ENCODE results near the gene C11orf65. TPM values are rescaled to one million over a fixed set of nuclear protein-coding genes. Genes with fewer than 3 reads are reported as not detected.

C11orf65 gene
- total RNA-seq, 1 experiment from 2014 or later = 1.3 TPM

GRCh38 chr11:108346451-108346850 is 120.9 kb downstream of the C11orf65 start:
- no peak overlapping the region for H3K4me3 ChIP-seq (replicated peaks in 1 of 2; ENCODE audit: low read depth in 1 of 2, low read length in 2 of 2)
- no peaks in the 10 kb centered on the region for H3K9me2 ChIP-seq (ENCODE audit: insufficient read depth)
- ATAC-seq (no peak), DNase-seq (ENCODE audit: low read depth, low spot score) (no peak)
- CTCF ChIA-PET = no interaction called here
- RAD21 ChIA-PET (ENCODE audit: low non-redundant PET in 1 of 2, low total read pairs in 2 of 2, uncharacterized antibody in 2 of 2, unreplicated experiment in 2 of 2) = no interaction called here
- H3K4me1 ChIP-seq (ENCODE audit: control insufficient read depth in 1 of 2, insufficient read depth in 2 of 2, low read length in 2 of 2) = no peaks in the 10 kb centered on the region
- H3K4me2 ChIP-seq (ENCODE audit: low read length) = no peak overlapping the region
- no peaks in the 10 kb centered on the region for H3K27me3 ChIP-seq (ENCODE audit: insufficient read depth, low read length)
- BruUV-seq (replicated peaks) = no TSS peak
- intact Hi-C loops (cut with micrococcal nuclease) = no loop called here
- POLR2A ChIA-PET = no interaction called here
- no peak overlapping the region for H3K27ac ChIP-seq (ENCODE audit: low read depth, low read length)
- H3K9me3 ChIP-seq (ENCODE audit: control insufficient read depth in 1 of 2, insufficient read depth in 1 of 2, low read depth in 1 of 2, low read length in 2 of 2) = no peaks in the 10 kb centered on the region
- peaks cover 0 to 4% of the 10 kb centered on the region in 2 experiments; a peak in 1 of 4 replicates for H3K36me3 ChIP-seq (ENCODE audit: control insufficient read depth in 1 of 2, insufficient read depth in 2 of 2, low read length in 2 of 2)
- no peaks in the 10 kb centered on the region for H3K79me2 ChIP-seq (ENCODE audit: insufficient read depth, low read length)
- no peaks in the 10 kb centered on the region for H4K20me1 ChIP-seq (ENCODE audit: insufficient read depth)
- no peak overlapping the region for H3K9ac ChIP-seq (ENCODE audit: low read length)
- no peak overlapping the region for H2AFZ ChIP-seq (ENCODE audit: low read depth, low read length, poor library complexity, severe bottlenecking)
- TF ChIP-seq SRF (IDR thresholded peaks at IDR 0.05; ENCODE audit: low read depth) = no peak
- no peak for TF ChIP-seq EZH2phosphoT487 (IDR thresholded peaks at IDR 0.05; ENCODE audit: borderline replicate concordance)
- TF ChIP-seq SIN3A (IDR thresholded peaks at IDR 0.05; ENCODE audit: low read depth) = no peak
- TF ChIP-seq, protein P1, sequence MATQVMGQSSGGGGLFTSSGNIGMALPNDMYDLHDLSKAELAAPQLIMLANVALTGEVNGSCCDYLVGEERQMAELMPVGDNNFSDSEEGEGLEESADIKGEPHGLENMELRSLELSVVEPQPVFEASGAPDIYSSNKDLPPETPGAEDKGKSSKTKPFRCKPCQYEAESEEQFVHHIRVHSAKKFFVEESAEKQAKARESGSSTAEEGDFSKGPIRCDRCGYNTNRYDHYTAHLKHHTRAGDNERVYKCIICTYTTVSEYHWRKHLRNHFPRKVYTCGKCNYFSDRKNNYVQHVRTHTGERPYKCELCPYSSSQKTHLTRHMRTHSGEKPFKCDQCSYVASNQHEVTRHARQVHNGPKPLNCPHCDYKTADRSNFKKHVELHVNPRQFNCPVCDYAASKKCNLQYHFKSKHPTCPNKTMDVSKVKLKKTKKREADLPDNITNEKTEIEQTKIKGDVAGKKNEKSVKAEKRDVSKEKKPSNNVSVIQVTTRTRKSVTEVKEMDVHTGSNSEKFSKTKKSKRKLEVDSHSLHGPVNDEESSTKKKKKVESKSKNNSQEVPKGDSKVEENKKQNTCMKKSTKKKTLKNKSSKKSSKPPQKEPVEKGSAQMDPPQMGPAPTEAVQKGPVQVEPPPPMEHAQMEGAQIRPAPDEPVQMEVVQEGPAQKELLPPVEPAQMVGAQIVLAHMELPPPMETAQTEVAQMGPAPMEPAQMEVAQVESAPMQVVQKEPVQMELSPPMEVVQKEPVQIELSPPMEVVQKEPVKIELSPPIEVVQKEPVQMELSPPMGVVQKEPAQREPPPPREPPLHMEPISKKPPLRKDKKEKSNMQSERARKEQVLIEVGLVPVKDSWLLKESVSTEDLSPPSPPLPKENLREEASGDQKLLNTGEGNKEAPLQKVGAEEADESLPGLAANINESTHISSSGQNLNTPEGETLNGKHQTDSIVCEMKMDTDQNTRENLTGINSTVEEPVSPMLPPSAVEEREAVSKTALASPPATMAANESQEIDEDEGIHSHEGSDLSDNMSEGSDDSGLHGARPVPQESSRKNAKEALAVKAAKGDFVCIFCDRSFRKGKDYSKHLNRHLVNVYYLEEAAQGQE (IDR thresholded peaks at IDR 0.05; ENCODE audit: low read depth) = no peak
- no peak for TF ChIP-seq ZBTB33 (IDR thresholded peaks at IDR 0.05; ENCODE audit: extremely low read depth, insufficient replicate concordance, low read length)
- no peak for TF ChIP-seq EZH2 (IDR thresholded peaks at IDR 0.05)
- TF ChIP-seq CTCF (IDR thresholded peaks at IDR 0.05 in 2 of 3, conservative IDR thresholded peaks at IDR 0.05 in 1 of 3; ENCODE audit: borderline replicate concordance in 1 of 3, insufficient read depth in 1 of 3, low read depth in 2 of 3, low read length in 2 of 3) = no peak
- TF ChIP-seq ZFX (IDR thresholded peaks at IDR 0.05) = no peak
- TF ChIP-seq, protein P2, sequence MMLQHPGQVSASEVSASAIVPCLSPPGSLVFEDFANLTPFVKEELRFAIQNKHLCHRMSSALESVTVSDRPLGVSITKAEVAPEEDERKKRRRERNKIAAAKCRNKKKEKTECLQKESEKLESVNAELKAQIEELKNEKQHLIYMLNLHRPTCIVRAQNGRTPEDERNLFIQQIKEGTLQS (IDR thresholded peaks at IDR 0.05) = no peak
- TF ChIP-seq YY1 (IDR thresholded peaks at IDR 0.05; ENCODE audit: extremely low read depth, insufficient replicate concordance, low read depth, low read length) = no peak
- TF ChIP-seq ELF1 (IDR thresholded peaks at IDR 0.05; ENCODE audit: borderline replicate concordance, low read depth) = no peak
- no peak for TF ChIP-seq RAD21 (IDR thresholded peaks at IDR 0.05; ENCODE audit: low read depth)
- TF ChIP-seq POLR2A (IDR thresholded peaks at IDR 0.05; ENCODE audit: borderline replicate concordance, extremely low read depth, insufficient read depth, insufficient read length) = no peak
- TF ChIP-seq, protein P3, sequence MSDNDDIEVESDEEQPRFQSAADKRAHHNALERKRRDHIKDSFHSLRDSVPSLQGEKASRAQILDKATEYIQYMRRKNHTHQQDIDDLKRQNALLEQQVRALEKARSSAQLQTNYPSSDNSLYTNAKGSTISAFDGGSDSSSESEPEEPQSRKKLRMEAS (IDR thresholded peaks at IDR 0.05) = no peak

Measured in HCT116 (cell line).